HCT116 (cell line): ENCODE results near the gene ELFN1.

Source experiments
- CEBPB ChIP-seq: IDR thresholded peaks from 2 replicates; pipeline ENCODE4 v1.6.1; 2012; ENCODE audit warnings: low read depth
- CTCF ChIP-seq, 3 experiments: fragments of 200-600 bp in 1 of 3; sonication (generic) in 1 of 3; IDR thresholded peaks in 2 of 3; conservative IDR thresholded peaks in 1 of 3; 2 replicates each; pipeline ENCODE4 v1.5.1; 2012 to 2017; ENCODE audit warnings: low read depth in 2 of 3, low read length in 2 of 3, antibody characterized with exemption in 1 of 3, borderline replicate concordance in 1 of 3, control low read depth in 1 of 3, mild to moderate bottlenecking in 1 of 3, mixed read lengths in 1 of 3, mixed run types in 1 of 3, moderate library complexity in 1 of 3; ENCODE audit not compliant: insufficient read depth in 1 of 3
- EGR1 ChIP-seq: IDR thresholded peaks from 2 replicates; pipeline ENCODE4 v1.6.1; 2012; ENCODE audit warnings: low read depth
- EZH2phosphoT487 ChIP-seq: fragments of 200-600 bp; IDR thresholded peaks from 2 replicates; pipeline ENCODE4 v1.6.1; 2018; ENCODE audit warnings: antibody characterized with exemption, borderline replicate concordance
- JUND ChIP-seq: IDR thresholded peaks from 2 replicates; pipeline ENCODE4 v1.6.1; 2012
- POLR2A ChIP-seq: IDR thresholded peaks from 2 replicates; pipeline ENCODE4 v1.7.0; 2011; ENCODE audit warnings: borderline replicate concordance; ENCODE audit not compliant: insufficient read depth, insufficient read length; ENCODE audit errors: extremely low read depth
- POLR2AphosphoS5 ChIP-seq: IDR thresholded peaks from 2 replicates; pipeline ENCODE4 v1.6.1; 2011; ENCODE audit warnings: mild to moderate bottlenecking, low read depth, low read length, moderate library complexity
- SRF ChIP-seq: IDR thresholded peaks from 2 replicates; pipeline ENCODE4 v1.6.1; 2012; ENCODE audit warnings: low read depth
- TCF7L2 ChIP-seq: IDR thresholded peaks from 2 replicates; pipeline ENCODE4 v1.7.0; 2011; ENCODE audit warnings: borderline replicate concordance, inconsistent platforms; ENCODE audit not compliant: insufficient read depth, insufficient read length; ENCODE audit errors: extremely low read depth
- ZNF274 ChIP-seq: fragments of 200-500 bp; sonication (Bioruptor generic); IDR thresholded peaks from 2 replicates; pipeline ENCODE4 v1.6.1; 2014; ENCODE audit warnings: mild to moderate bottlenecking, low read depth, low read length, inconsistent platforms

DNA sequence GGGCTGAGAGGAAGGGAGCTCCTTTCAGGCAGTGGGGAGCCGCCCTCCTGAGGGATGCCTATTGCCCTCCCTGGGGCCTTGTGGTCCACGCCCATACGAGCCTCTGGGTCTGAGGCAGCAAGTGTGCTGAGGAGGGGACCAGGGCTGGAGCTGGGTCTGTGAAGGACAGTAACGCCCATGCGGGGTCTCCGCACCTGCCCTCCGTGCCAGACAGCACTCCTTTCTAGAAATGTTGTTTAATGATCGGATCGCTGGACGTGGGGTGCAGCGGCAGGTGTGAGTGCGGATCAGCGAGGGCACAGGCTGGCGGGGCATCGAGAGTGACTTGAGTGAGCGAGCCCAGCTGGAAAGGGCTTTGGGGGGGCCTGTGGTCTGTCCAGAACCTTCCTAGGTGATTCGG lies 70.1 kb downstream of the ELFN1 start:
- TF ChIP-seq CTCF (IDR thresholded peaks at IDR 0.05 in 2 of 3, conservative IDR thresholded peaks at IDR 0.05 in 1 of 3; ENCODE audit: borderline replicate concordance in 1 of 3, insufficient read depth in 1 of 3, low read depth in 2 of 3, low read length in 2 of 3) (no peak), TCF7L2 (no peak), EZH2phosphoT487 (no peak), POLR2A (no peak), CEBPB (no peak), EGR1 (no peak), POLR2AphosphoS5 (no peak), JUND (no peak), SRF (no peak), ZNF274 (no peak)
